Measurements from ENCODE around the gene NAA25.

The NAA25 gene

GRCh38 chr12:112091563-112091962, 17.0 kb downstream of the NAA25 start:
- TF ChIP-seq CTCF (IDR thresholded peaks at IDR 0.05; ENCODE audit: low read depth, low read length), result no peak
- Histone ChIP-seq H3K4me3 (ENCODE audit: low read depth, low read length) (no peak overlapping the region), H3K36me3 (peaks cover 81% of the 10 kb centered on the region), H3K9me3 (no peaks in the 10 kb centered on the region), H3K27me3 (no peaks in the 10 kb centered on the region), H3K4me1 (no peaks in the 10 kb centered on the region)
- no peak for DNase-seq

- no peak overlapping the region for H3K4me3 ChIP-seq (ENCODE audit: low read depth, low read length)
- no peaks in the 10 kb centered on the region for H3K9me3 ChIP-seq
- no peaks in the 10 kb centered on the region for H3K4me1 ChIP-seq
- no peak for TF ChIP-seq CTCF (IDR thresholded peaks at IDR 0.05; ENCODE audit: low read depth, low read length)
- no peaks in the 10 kb centered on the region for H3K27me3 ChIP-seq
- peaks cover 85% of the 10 kb centered on the region for H3K36me3 ChIP-seq
- no peak for DNase-seq
Observed at GRCh38 chr12:112087851-112088250, 20.7 kb downstream of the NAA25 start.

- H3K27me3 ChIP-seq, result no peaks in the 10 kb centered on the region
- H3K9me3 ChIP-seq, result no peaks in the 10 kb centered on the region
- H3K4me1 ChIP-seq, result no peaks in the 10 kb centered on the region
- no peak for TF ChIP-seq CTCF (IDR thresholded peaks at IDR 0.05; ENCODE audit: low read depth, low read length)
- DNase-seq, result no peak
- H3K4me3 ChIP-seq (ENCODE audit: low read depth, low read length), result no peak overlapping the region
- peaks cover 81% of the 10 kb centered on the region for H3K36me3 ChIP-seq
Observed at GRCh38 chr12:112087055-112087850, 21.3 kb downstream of the NAA25 start.

- H3K36me3 ChIP-seq, result peaks cover 96% of the 10 kb centered on the region
- no peaks in the 10 kb centered on the region for H3K9me3 ChIP-seq
- no peak overlapping the region for H3K4me3 ChIP-seq (ENCODE audit: low read depth, low read length)
- TF ChIP-seq CTCF (IDR thresholded peaks at IDR 0.05; ENCODE audit: low read depth, low read length), result no peak
- no peaks in the 10 kb centered on the region for H3K4me1 ChIP-seq
- DNase-seq, result no peak
- H3K27me3 ChIP-seq, result no peaks in the 10 kb centered on the region
Observed at GRCh38 chr12:112066566-112066965, 42.0 kb downstream of the NAA25 start.

- DNase-seq, result no peak
- Histone ChIP-seq H3K9me3 (no peaks in the 10 kb centered on the region), H3K36me3 (peaks cover 96% of the 10 kb centered on the region), H3K27me3 (no peaks in the 10 kb centered on the region), H3K4me3 (ENCODE audit: low read depth, low read length) (no peak overlapping the region), H3K4me1 (no peaks in the 10 kb centered on the region)
- no peak for TF ChIP-seq CTCF (IDR thresholded peaks at IDR 0.05; ENCODE audit: low read depth, low read length)
Observed at GRCh38 chr12:112063273-112063672, 45.3 kb downstream of the NAA25 start.

- H3K4me3 ChIP-seq (ENCODE audit: low read depth, low read length), result no peak overlapping the region
- H3K9me3 ChIP-seq, result no peaks in the 10 kb centered on the region
- DNase-seq, result no peak
- no peak for TF ChIP-seq CTCF (IDR thresholded peaks at IDR 0.05; ENCODE audit: low read depth, low read length)
- no peaks in the 10 kb centered on the region for H3K4me1 ChIP-seq
- peaks cover 92% of the 10 kb centered on the region for H3K36me3 ChIP-seq
- H3K27me3 ChIP-seq, result no peaks in the 10 kb centered on the region
Observed at GRCh38 chr12:112061137-112061536, 47.4 kb downstream of the NAA25 start.

Data from BE2C (cell line).